ENCODE measurements around the gene CCDC92. TPM values are rescaled to one million over a fixed set of nuclear protein-coding genes. Genes with fewer than 3 reads are reported as not detected.
A peak's percentile ranks its signal among the peaks of the same experiment; 100 is the strongest.

Gene CCDC92
- total and polyA plus RNA-seq, 2 of the 8 experiments (the other 6 are each of a cell fraction or from before 2014, with no cell fraction given): 0.43 to 0.51 TPM

GRCh38 chr12:123997033-123997822 lies 24.6 kb upstream of the CCDC92 start:
- no peak overlapping the region for H3K14ac ChIP-seq (ENCODE audit: insufficient read length)
- no peak overlapping the region for H2BK15ac ChIP-seq (ENCODE audit: low read length)
- no peak overlapping the region for H3K18ac ChIP-seq (ENCODE audit: extremely low read depth, low read length)
- H3K27me3 ChIP-seq (replicated peaks in 1 of 4; ENCODE audit: control insufficient read depth in 3 of 4, extremely low read depth in 1 of 4, insufficient read depth in 3 of 4, low read length in 3 of 4): no peaks in the 10 kb centered on the region; a peak in 1 of 7 replicates
- H3K27ac ChIP-seq (ENCODE audit: low read depth, low read length): no peak overlapping the region
- no peak overlapping the region for H4K91ac ChIP-seq (replicated peaks; ENCODE audit: insufficient read length, low read length)
- no peak overlapping the region for H3K9ac ChIP-seq (replicated peaks in 1 of 4; ENCODE audit: extremely low read depth in 1 of 4, low read depth in 3 of 4, low read length in 3 of 4)
- ChIA-PET POLR2A (ENCODE audit: partially characterized antibody) (interaction anchor here (0.7 kb wide), 1 partner anchor 112 kb away, joined by 3 read pairs; no protein-coding TSS in a partner anchor), CTCF (ENCODE audit: partially characterized antibody) (interaction anchor here (1.1 to 1.9 kb wide), 6 partner anchors 10 to 236 kb away, joined by 3 to 9 read pairs (median 4); partner anchors contain the start of gene DNAH10)
- no peak overlapping the region for H3K4me2 ChIP-seq (ENCODE audit: insufficient read depth in 1 of 2, low read depth in 2 of 2, low read length in 2 of 2)
- H3K4me3 ChIP-seq (ENCODE audit: extremely low read depth in 1 of 4, insufficient read depth in 2 of 4, low read depth in 3 of 4, low read length in 4 of 4): no peak overlapping the region
- peaks cover 0 to 2% (median under 1%) of the 10 kb centered on the region in 4 experiments; a peak in 1 of 8 replicates for H3K36me3 ChIP-seq (ENCODE audit: control insufficient read depth in 2 of 4, insufficient read depth in 4 of 4, low read length in 3 of 4)
- no peaks in the 10 kb centered on the region for H3K79me2 ChIP-seq (ENCODE audit: control insufficient read depth in 1 of 2, insufficient read depth in 2 of 2, low read length in 2 of 2)
- no peak overlapping the region for H2BK12ac ChIP-seq (ENCODE audit: low read depth, low read length)
- no peak overlapping the region for H2AFZ ChIP-seq (ENCODE audit: low read length)
- no peaks in the 10 kb centered on the region; the same call in 1 of the 2 replicates for H3K79me1 ChIP-seq (ENCODE audit: low read depth, low read length)
- H3K23ac ChIP-seq (ENCODE audit: insufficient read length): no peak overlapping the region
- H2AK5ac ChIP-seq (ENCODE audit: low read depth, low read length): no peak overlapping the region
- no peak overlapping the region for H4K8ac ChIP-seq (ENCODE audit: extremely low read depth, insufficient read depth, low read length)
- peaks cover 0 to 3% (median 0%) of the 10 kb centered on the region in 4 experiments; a peak in 2 of 7 replicates for H3K4me1 ChIP-seq (replicated peaks in 1 of 4; ENCODE audit: control insufficient read depth in 3 of 4, insufficient read depth in 4 of 4, low read length in 3 of 4)
- DNase-seq (ENCODE audit: low read depth in 1 of 2, low spot score in 2 of 2): no peak
- no peak overlapping the region for H2BK120ac ChIP-seq (replicated peaks; ENCODE audit: low read depth, low read length)
- H4K20me1 ChIP-seq (replicated peaks in 1 of 2; ENCODE audit: control insufficient read depth in 1 of 2, insufficient read depth in 2 of 2, low read length in 2 of 2): peaks cover 2 to 10% of the 10 kb centered on the region in 2 experiments
- H3K23me2 ChIP-seq (ENCODE audit: low read depth, low read length): no peaks in the 10 kb centered on the region
- TF ChIP-seq HDAC6 (IDR thresholded peaks at IDR 0.05; ENCODE audit: low read depth, low read length): no peak
- peak; percentile 20; the same call in 1 of the 2 replicates for TF ChIP-seq SRF (IDR thresholded peaks at IDR 0.05; ENCODE audit: low read depth, low read length)
- no peak overlapping the region for H3K56ac ChIP-seq (replicated peaks; ENCODE audit: insufficient read length, low read depth, low read length)
- no peak overlapping the region for H2BK20ac ChIP-seq (ENCODE audit: low read length)
- 88% methylated on average over 6 of the region's 6 CpGs; no CpG with 5 or more reads in 1 of the 2 experiments for WGBS, 2 experiments (ENCODE audit: extremely low coverage in 1 of 2, insufficient coverage in 1 of 2, insufficient read length in 1 of 2, insufficient replicate concordance in 2 of 2, low coverage in 1 of 2, low lambda C conversion rate in 2 of 2, missing lambda C conversion rate in 1 of 2)
- H3K4ac ChIP-seq (replicated peaks; ENCODE audit: insufficient read length, low read depth, low read length): no peak overlapping the region
- no peak overlapping the region for H2BK5ac ChIP-seq (ENCODE audit: low read depth, low read length)
- no peak for FAIRE-seq
- H4K5ac ChIP-seq (ENCODE audit: insufficient read length, low read depth, low read length): no peak overlapping the region
- H3K9me3 ChIP-seq (ENCODE audit: insufficient read depth in 2 of 2, low read depth in 1 of 2, low read length in 1 of 2): no peaks in the 10 kb centered on the region
